Esophagus muscularis mucosa (tissue), 4 donors: Measurements from ENCODE around the gene MAPK8. TPM values are rescaled to one million over a fixed set of nuclear protein-coding genes. Genes with fewer than 3 reads are reported as not detected.

Experiments used
- DNase-seq: peaks from one replicate; pipeline ENCODE4 v3.0.0-alpha.2; 2017; ENCODE audit errors: extremely low spot score
- H3K27ac ChIP-seq, 4 donors: fragments of 200-600 bp; sonication (generic); replicated peaks in 1 of 4; 1 replicate in 3 of 4; 2 replicates in 1 of 4; pipeline ENCODE4 v1.5.1; 2016 to 2019; ENCODE audit warnings: mild to moderate bottlenecking in 1 of 4
- H3K27me3 ChIP-seq, 4 donors: fragments of 200-600 bp; sonication (generic); one replicate each; pipeline versions ENCODE4 v1.5.1 to v1.6.0; 2016 to 2019
- H3K36me3 ChIP-seq, 4 donors: fragments of 200-600 bp; sonication (generic); one replicate each; pipeline ENCODE4 v1.5.1; 2016 to 2019
- H3K4me1 ChIP-seq, 4 donors: fragments of 200-600 bp; sonication (generic); one replicate each; pipeline ENCODE4 v1.5.1; 2016 to 2019
- H3K4me3 ChIP-seq, 4 donors: fragments of 200-600 bp; sonication (generic); 1 replicate in 2 of 4; 2 replicates in 2 of 4; pipeline ENCODE4 v1.5.1; 2016 to 2019; ENCODE audit warnings: mild to moderate bottlenecking in 4 of 4, moderate library complexity in 1 of 4
- H3K9me3 ChIP-seq, 4 donors: fragments of 200-600 bp; sonication (generic); 1 replicate in 3 of 4; 2 replicates in 1 of 4; pipeline ENCODE4 v1.5.1; 2016 to 2019
- EP300 ChIP-seq: sonication (generic); formaldehyde crosslinking; IDR thresholded peaks from one replicate; pipeline ENCODE4 v1.6.1; 2017; ENCODE audit warnings: antibody characterized with exemption
- POLR2A ChIP-seq: fragments of 450-650 bp; IDR thresholded peaks from one replicate; pipeline ENCODE4 v1.6.1; 2017; ENCODE audit warnings: antibody characterized with exemption, moderate library complexity, mild to moderate bottlenecking, low read depth
- POLR2AphosphoS5 ChIP-seq, 2 donors: sonication (generic); formaldehyde crosslinking; IDR thresholded peaks; one replicate each; pipeline ENCODE4 v1.6.1; 2017; ENCODE audit warnings: antibody characterized with exemption in 2 of 2
- WGBS: methylation state at CpG from one replicate; pipeline ENCODE4 v1.1.5; 2018; 5-methylcytosine and 5-hydroxymethylcytosine counted together
- intact Hi-C: fragments of 100-400 bp; cut with DNase I; formaldehyde crosslinking; loops from one replicate; pipeline ENCODE4 v1.15.1; 2023
- total RNA-seq, 4 donors: library from RNA; depleted of rRNA; stranded (reverse); fragments of >200 nt; gene quantifications; one replicate each; pipeline versions ENCODE4 v1.1.0 to v1.2.1, GENCODE V29; 2016
- TF ChIP-seq, protein P1 (sequence below), 3 experiments: fragments of 200-600 bp in 2 of 3; fragments of 450-650 bp in 1 of 3; sonication (generic) in 2 of 3; IDR thresholded peaks; one replicate each; pipeline ENCODE4 v1.5.1; 2017 to 2019; ENCODE audit warnings: antibody characterized with exemption in 3 of 3, mild to moderate bottlenecking in 2 of 3, moderate library complexity in 1 of 3

Gene MAPK8
- total RNA-seq, 4 donors from 2014 or later = 26.8 to 50.0 (median 33.1) TPM

DNA sequence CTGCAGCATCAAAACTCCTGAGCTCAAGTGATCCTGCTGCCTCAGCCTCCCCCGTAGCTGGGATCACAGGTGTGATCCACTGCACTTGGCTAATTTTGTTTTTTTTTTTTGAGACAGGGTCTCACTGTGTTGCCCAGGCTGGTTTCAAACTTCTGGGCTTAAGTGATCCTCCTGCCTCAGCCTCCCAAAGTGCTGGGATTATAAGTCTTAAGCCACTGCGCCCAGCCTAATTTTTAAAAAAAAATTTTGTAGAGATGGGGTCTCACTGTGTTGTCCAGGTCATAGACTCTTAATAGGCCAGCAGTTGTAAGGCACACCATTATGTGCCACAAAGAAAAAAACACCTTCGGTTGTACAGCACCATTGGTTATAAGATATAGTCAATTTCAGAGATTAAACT, 122.4 kb downstream of the MAPK8 start:
- Histone ChIP-seq H3K9me3 (no peaks in the 10 kb centered on the region), H3K27ac (no peak overlapping the region), H3K36me3 (peaks cover 4 to 46% (median 28%) of the 10 kb centered on the region in 4 donors), H3K4me1 (no peaks in the 10 kb centered on the region), H3K4me3 (no peak overlapping the region), H3K27me3 (no peaks in the 10 kb centered on the region)
- 100% methylated on average over 3 of the region's 3 CpGs for WGBS
- DNase-seq = no peak
- TF ChIP-seq, protein P1, sequence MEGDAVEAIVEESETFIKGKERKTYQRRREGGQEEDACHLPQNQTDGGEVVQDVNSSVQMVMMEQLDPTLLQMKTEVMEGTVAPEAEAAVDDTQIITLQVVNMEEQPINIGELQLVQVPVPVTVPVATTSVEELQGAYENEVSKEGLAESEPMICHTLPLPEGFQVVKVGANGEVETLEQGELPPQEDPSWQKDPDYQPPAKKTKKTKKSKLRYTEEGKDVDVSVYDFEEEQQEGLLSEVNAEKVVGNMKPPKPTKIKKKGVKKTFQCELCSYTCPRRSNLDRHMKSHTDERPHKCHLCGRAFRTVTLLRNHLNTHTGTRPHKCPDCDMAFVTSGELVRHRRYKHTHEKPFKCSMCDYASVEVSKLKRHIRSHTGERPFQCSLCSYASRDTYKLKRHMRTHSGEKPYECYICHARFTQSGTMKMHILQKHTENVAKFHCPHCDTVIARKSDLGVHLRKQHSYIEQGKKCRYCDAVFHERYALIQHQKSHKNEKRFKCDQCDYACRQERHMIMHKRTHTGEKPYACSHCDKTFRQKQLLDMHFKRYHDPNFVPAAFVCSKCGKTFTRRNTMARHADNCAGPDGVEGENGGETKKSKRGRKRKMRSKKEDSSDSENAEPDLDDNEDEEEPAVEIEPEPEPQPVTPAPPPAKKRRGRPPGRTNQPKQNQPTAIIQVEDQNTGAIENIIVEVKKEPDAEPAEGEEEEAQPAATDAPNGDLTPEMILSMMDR (IDR thresholded peaks at IDR 0.05) = no peak
- TF ChIP-seq EP300 (no peak), POLR2A (no peak), POLR2AphosphoS5 (IDR thresholded peaks at IDR 0.05) (no peak)
- intact Hi-C loops = no loop called here

DNA sequence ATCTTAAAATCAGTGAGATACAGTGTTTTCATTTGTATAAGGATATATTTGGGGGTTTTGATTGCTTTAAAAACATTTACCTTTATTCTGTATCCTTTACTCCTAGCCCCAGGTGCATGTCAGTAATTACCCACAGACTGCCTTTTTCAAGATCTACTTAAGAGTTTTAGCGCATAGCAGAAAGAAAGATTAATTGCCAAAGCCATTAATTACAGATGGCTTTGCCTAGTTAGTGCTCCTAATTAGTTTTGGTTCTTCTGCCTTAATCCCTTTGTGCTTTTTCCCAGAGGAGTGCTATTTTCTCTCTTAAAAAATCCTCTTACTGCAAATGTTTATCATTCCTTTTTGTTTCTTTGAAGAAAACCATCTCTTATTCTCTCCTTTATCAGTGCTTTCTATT, 122.8 kb downstream of the MAPK8 start:
- H3K4me3 ChIP-seq = no peak overlapping the region
- intact Hi-C loops = no loop called here
- H3K9me3 ChIP-seq = no peaks in the 10 kb centered on the region
- TF ChIP-seq POLR2A (no peak), POLR2AphosphoS5 (IDR thresholded peaks at IDR 0.05) (no peak), EP300 (no peak)
- TF ChIP-seq, protein P1 (IDR thresholded peaks at IDR 0.05) = no peak
- WGBS = 96% methylated on average over 1 of the region's 1 CpG
- H3K27me3 ChIP-seq = no peaks in the 10 kb centered on the region
- DNase-seq = no peak
- no peak overlapping the region for H3K27ac ChIP-seq
- peaks cover 4 to 48% (median 30%) of the 10 kb centered on the region in 4 donors for H3K36me3 ChIP-seq
- H3K4me1 ChIP-seq = no peaks in the 10 kb centered on the region

DNA sequence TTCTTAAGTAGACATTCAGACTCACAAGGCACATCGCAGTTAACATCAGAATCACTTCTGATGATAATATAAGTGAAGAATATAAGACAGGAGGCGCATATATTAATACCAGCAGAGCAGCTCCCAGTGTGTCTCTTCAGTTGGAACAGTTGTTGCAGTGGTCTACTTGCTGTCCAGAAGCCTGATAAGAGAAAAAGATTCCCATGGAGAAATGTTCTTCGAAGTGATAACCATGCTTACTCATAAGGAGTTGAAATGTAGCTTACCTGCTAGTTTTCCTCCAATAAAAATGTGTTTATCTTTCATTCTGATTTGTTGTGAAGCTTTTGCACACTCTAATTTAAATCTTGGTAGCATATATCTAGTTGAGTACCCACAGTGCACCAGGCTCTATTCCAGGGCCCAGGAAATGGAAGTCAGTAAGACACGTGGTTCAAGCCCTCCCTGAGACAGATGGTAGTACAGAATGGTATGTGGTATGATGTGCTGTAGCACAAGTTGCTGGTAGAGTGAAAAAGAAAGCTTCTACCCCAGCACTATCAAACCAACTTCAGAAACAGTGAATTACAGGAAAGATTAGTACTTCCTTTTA, 124.0 kb downstream of the MAPK8 start:
- no peak overlapping the region for H3K4me3 ChIP-seq
- no peaks in the 10 kb centered on the region for H3K27me3 ChIP-seq
- 95% methylated on average over 4 of the region's 4 CpGs for WGBS
- intact Hi-C loops = no loop called here
- no peaks in the 10 kb centered on the region for H3K9me3 ChIP-seq
- H3K36me3 ChIP-seq = peaks cover 4 to 58% (median 38%) of the 10 kb centered on the region in 4 donors
- TF ChIP-seq EP300 (no peak), POLR2A (no peak), POLR2AphosphoS5 (IDR thresholded peaks at IDR 0.05) (no peak)
- TF ChIP-seq, protein P1 (IDR thresholded peaks at IDR 0.05) = no peak
- H3K27ac ChIP-seq = no peak overlapping the region
- no peak for DNase-seq
- H3K4me1 ChIP-seq = no peaks in the 10 kb centered on the region

DNA sequence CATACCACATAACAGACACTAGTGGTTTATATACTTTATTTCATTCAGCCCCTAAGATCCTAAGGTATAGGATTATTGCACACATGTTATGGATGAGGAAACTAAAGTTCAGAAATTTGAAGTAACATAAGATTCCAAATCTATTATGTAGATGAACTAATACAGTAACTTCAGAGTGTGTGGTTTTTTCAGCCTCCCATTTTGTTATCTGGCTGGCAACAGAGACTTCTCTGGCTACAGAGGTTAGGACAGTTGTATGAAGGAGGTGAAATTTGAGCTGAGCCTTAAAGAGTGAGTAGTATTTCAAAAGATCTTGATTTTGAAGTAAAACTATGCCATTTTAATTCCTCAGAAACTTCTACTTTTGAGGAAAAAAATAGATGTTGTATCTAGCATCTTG, 125.4 kb downstream of the MAPK8 start:
- Histone ChIP-seq H3K27ac (no peak overlapping the region), H3K4me3 (no peak overlapping the region), H3K4me1 (no peaks in the 10 kb centered on the region), H3K9me3 (no peaks in the 10 kb centered on the region), H3K36me3 (peaks cover 0 to 58% (median 36%) of the 10 kb centered on the region in 4 donors), H3K27me3 (no peaks in the 10 kb centered on the region)
- no peak for DNase-seq
- intact Hi-C loops = no loop called here
- TF ChIP-seq EP300 = no peak
- TF ChIP-seq POLR2AphosphoS5 (IDR thresholded peaks at IDR 0.05) = no peak
- TF ChIP-seq, protein P1 (IDR thresholded peaks at IDR 0.05) = no peak
- TF ChIP-seq POLR2A = no peak

DNA sequence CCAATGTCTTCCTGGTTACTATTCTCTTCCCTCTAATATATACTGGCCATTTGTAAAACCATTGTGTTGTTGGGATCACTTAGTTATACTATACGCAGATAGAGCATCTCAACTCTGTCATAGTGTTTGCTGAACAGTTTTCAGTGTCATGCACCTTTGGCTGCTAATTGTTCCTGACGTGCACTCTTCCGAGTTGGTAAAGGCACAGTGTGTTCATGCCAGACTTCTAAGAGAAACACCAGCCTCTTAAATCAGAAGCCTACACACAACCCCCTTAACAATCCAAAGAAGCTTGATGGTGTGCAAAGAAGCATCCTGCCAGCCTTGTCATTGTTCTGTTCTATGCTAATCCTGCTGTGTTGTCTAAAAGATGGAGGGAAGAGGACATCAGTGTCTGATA, 131.1 kb downstream of the MAPK8 start:
- no peak for DNase-seq
- 88% methylated on average over 3 of the region's 3 CpGs for WGBS
- Histone ChIP-seq H3K9me3 (no peaks in the 10 kb centered on the region), H3K27ac (no peak overlapping the region), H3K4me1 (no peaks in the 10 kb centered on the region), H3K36me3 (peaks cover 0 to 37% (median 24%) of the 10 kb centered on the region in 4 donors), H3K4me3 (no peak overlapping the region), H3K27me3 (no peaks in the 10 kb centered on the region)
- intact Hi-C loops = no loop called here
- no peak for TF ChIP-seq POLR2AphosphoS5 (IDR thresholded peaks at IDR 0.05)
- no peak for TF ChIP-seq EP300
- TF ChIP-seq, protein P1 (IDR thresholded peaks at IDR 0.05) = no peak
- TF ChIP-seq POLR2A = no peak
